H9 (cell line): Measurements from ENCODE around the gene EDDM13. TPM values are rescaled to one million over a fixed set of nuclear protein-coding genes. Genes with fewer than 3 reads are reported as not detected.
"Not testable (repeated sequence)": the region's sequence is repeated elsewhere in the genome, so short reads cannot be mapped to it uniquely, and the experiment has no call there.

Experiments
- DNase-seq: peaks from one replicate; pipeline ENCODE4 v3.0.0-alpha.2; 2017
- H2AFZ ChIP-seq: one replicate; pipeline ENCODE4 v1.6.1; 2013; ENCODE audit warnings: mild to moderate bottlenecking, low read length, control low read depth, moderate library complexity
- H2AK5ac ChIP-seq: 2 replicates; pipeline ENCODE4 v1.6.1; 2013; ENCODE audit warnings: low read length, control low read depth, mixed read lengths; ENCODE audit not compliant: insufficient read length
- H2BK120ac ChIP-seq: one replicate; pipeline ENCODE4 v1.6.1; 2013; ENCODE audit warnings: low read depth, mild to moderate bottlenecking, low read length, control low read depth, inconsistent platforms; ENCODE audit not compliant: poor library complexity, severe bottlenecking
- H2BK12ac ChIP-seq: 2 replicates; pipeline ENCODE4 v1.6.1; 2013; ENCODE audit warnings: low read length, control low read depth, mixed read lengths, low read depth; ENCODE audit not compliant: insufficient read length
- H2BK15ac ChIP-seq: 2 replicates; pipeline ENCODE4 v1.6.1; 2013; ENCODE audit warnings: low read depth, low read length, control low read depth
- H2BK20ac ChIP-seq: one replicate; pipeline ENCODE4 v1.6.1; 2013; ENCODE audit warnings: low read depth, mild to moderate bottlenecking, low read length, control low read depth, inconsistent platforms; ENCODE audit not compliant: poor library complexity, severe bottlenecking
- H2BK5ac ChIP-seq: 2 replicates; pipeline ENCODE4 v1.6.1; 2013; ENCODE audit warnings: low read length, control low read depth, mixed read lengths; ENCODE audit not compliant: insufficient read length
- H3K14ac ChIP-seq: 2 replicates; pipeline ENCODE4 v1.6.1; 2013; ENCODE audit warnings: low read length, control low read depth; ENCODE audit not compliant: insufficient read depth
- H3K18ac ChIP-seq: 2 replicates; pipeline ENCODE4 v1.6.1; 2013; ENCODE audit warnings: low read depth, mild to moderate bottlenecking, mixed read lengths, low read length, control low read depth; ENCODE audit not compliant: insufficient read length
- H3K23ac ChIP-seq: 2 replicates; pipeline ENCODE4 v1.6.1; 2013; ENCODE audit warnings: low read length, control low read depth, mixed read lengths, low read depth; ENCODE audit not compliant: insufficient read length
- H3K23me2 ChIP-seq: 2 replicates; pipeline ENCODE4 v1.6.1; 2013; ENCODE audit warnings: low read depth, mild to moderate bottlenecking, mixed read lengths, low read length, control low read depth; ENCODE audit not compliant: insufficient read length, poor library complexity, severe bottlenecking
- H3K27ac ChIP-seq: 2 replicates; pipeline ENCODE4 v1.5.1; 2013; ENCODE audit warnings: low read length, control low read depth, mixed read lengths, low read depth; ENCODE audit not compliant: insufficient read length
- H3K27me3 ChIP-seq: 2 replicates; pipeline ENCODE4 v1.6.1; 2013; ENCODE audit warnings: low read length, control low read depth, inconsistent platforms; ENCODE audit not compliant: insufficient read depth
- H3K4ac ChIP-seq: 2 replicates; pipeline ENCODE4 v1.6.1; 2013; ENCODE audit warnings: low read depth, mild to moderate bottlenecking, control low read depth, inconsistent platforms, low read length, moderate library complexity
- H3K4me1 ChIP-seq: 2 replicates; pipeline ENCODE4 v1.6.1; 2013; ENCODE audit warnings: low read length, control low read depth, inconsistent platforms; ENCODE audit not compliant: insufficient read depth
- H3K4me2 ChIP-seq: 2 replicates; pipeline ENCODE4 v1.6.1; 2013; ENCODE audit warnings: low read length, control low read depth, mixed read lengths; ENCODE audit not compliant: insufficient read length, insufficient read depth
- H3K56ac ChIP-seq: 2 replicates; pipeline ENCODE4 v1.6.1; 2013; ENCODE audit warnings: low read depth, mild to moderate bottlenecking, mixed read lengths, low read length, control low read depth; ENCODE audit not compliant: insufficient read length
- H3K79me1 ChIP-seq: 2 replicates; pipeline ENCODE4 v1.6.1; 2013; ENCODE audit warnings: low read depth, mild to moderate bottlenecking, moderate library complexity, low read length, control low read depth, inconsistent platforms; ENCODE audit not compliant: insufficient read depth, poor library complexity, severe bottlenecking
- H3K79me2 ChIP-seq: 2 replicates; pipeline ENCODE4 v1.6.1; 2013; ENCODE audit warnings: low read length, control low read depth, inconsistent platforms; ENCODE audit not compliant: insufficient read depth
- H3K9ac ChIP-seq: 2 replicates; pipeline ENCODE4 v1.6.1; 2013; ENCODE audit warnings: low read length, control low read depth, mixed read lengths; ENCODE audit not compliant: insufficient read length; ENCODE audit errors: extremely low read depth
- H3K9me3 ChIP-seq: one replicate; pipeline ENCODE4 v1.6.1; 2013; ENCODE audit warnings: low read depth, low read length, inconsistent platforms; ENCODE audit not compliant: control insufficient read depth
- H3T11ph ChIP-seq: one replicate; pipeline ENCODE4 v1.6.1; 2013; ENCODE audit warnings: mild to moderate bottlenecking, low read length, control low read depth, inconsistent platforms
- H4K20me1 ChIP-seq: one replicate; pipeline ENCODE4 v1.6.1; 2013; ENCODE audit not compliant: control insufficient read depth, insufficient read length, insufficient read depth
- H4K5ac ChIP-seq: 2 replicates; pipeline ENCODE4 v1.6.1; 2013; ENCODE audit warnings: low read depth, mild to moderate bottlenecking, mixed read lengths, low read length, control low read depth; ENCODE audit not compliant: insufficient read length
- H4K8ac ChIP-seq: replicated peaks from 2 replicates; pipeline ENCODE4 v1.6.1; 2013; ENCODE audit warnings: low read length, control low read depth, mixed read lengths, low read depth; ENCODE audit not compliant: insufficient read length
- H4K91ac ChIP-seq: 2 replicates; pipeline ENCODE4 v1.6.1; 2013; ENCODE audit warnings: low read depth, mild to moderate bottlenecking, moderate library complexity, mixed read lengths, low read length, control low read depth; ENCODE audit not compliant: insufficient read length
- H3K27ac Mint-ChIP-seq, 3 experiments: 2 replicates in 2 of 3; 3 replicates in 1 of 3; pipeline ENCODE4 v1.8.0; 2020 to 2021; ENCODE audit warnings: mixed read lengths in 3 of 3, mild to moderate bottlenecking in 1 of 3, moderate library complexity in 1 of 3
- H3K27me3 Mint-ChIP-seq: 2 replicates; pipeline ENCODE4 v1.8.0; 2021; ENCODE audit warnings: low read depth, mild to moderate bottlenecking, moderate library complexity, mixed read lengths
- H3K36me3 Mint-ChIP-seq, 3 experiments: 2 replicates in 2 of 3; 3 replicates in 1 of 3; pipeline ENCODE4 v1.8.0; 2020 to 2021; ENCODE audit warnings: low read depth in 3 of 3, mixed read lengths in 3 of 3; ENCODE audit not compliant: insufficient read depth in 1 of 3
- H3K4me1 Mint-ChIP-seq, 2 experiments: 2 replicates each; pipeline ENCODE4 v1.8.0; 2020; ENCODE audit warnings: mixed read lengths in 2 of 2
- H3K4me3 Mint-ChIP-seq, 2 experiments: 2 replicates in 1 of 2; 3 replicates in 1 of 2; pipeline ENCODE4 v1.8.0; 2020 to 2021; ENCODE audit warnings: mild to moderate bottlenecking in 2 of 2, mixed read lengths in 2 of 2, moderate library complexity in 1 of 2
- H3K9me3 Mint-ChIP-seq, 2 experiments: 2 replicates in 1 of 2; 3 replicates in 1 of 2; pipeline ENCODE4 v1.8.0; 2020; ENCODE audit warnings: mild to moderate bottlenecking in 2 of 2, mixed read lengths in 2 of 2, moderate library complexity in 1 of 2
- CTCF ChIP-seq: fragments of 200-600 bp; sonication (generic); conservative IDR thresholded peaks from 3 replicates; pipeline ENCODE4 v1.8.0; 2021; ENCODE audit warnings: antibody characterized with exemption, mild to moderate bottlenecking
- WGBS: extraction: QIAGEN DNeasy Blood & Tissue Kit; methylation state at CpG from one replicate; pipeline ENCODE4 v1.1.7; 2013; ENCODE audit warnings: missing lambda C conversion rate, low lambda C conversion rate, mixed read lengths; ENCODE audit not compliant: insufficient read length; ENCODE audit errors: extremely low coverage; 5-methylcytosine and 5-hydroxymethylcytosine counted together
- total RNA-seq: library from RNA; stranded (reverse); gene quantifications from 2 replicates; pipeline ENCODE4 v1.2.1, GENCODE V29; 2021

The EDDM13 gene
- total RNA-seq, 1 experiment from 2014 or later, result not detected

GRCh38 chr19:56245764-56246163 is 26.8 kb upstream of the EDDM13 start:
- not testable (repeated sequence) for H3K79me2 ChIP-seq, H4K91ac ChIP-seq, H3K27me3 ChIP-seq, H3K4me1 Mint-ChIP-seq, H3K27ac ChIP-seq, H3K9me3 ChIP-seq, H2BK5ac ChIP-seq, H3K27ac Mint-ChIP-seq, H2BK20ac ChIP-seq, H3K4me3 Mint-ChIP-seq, H4K5ac ChIP-seq, H3K14ac ChIP-seq, H3T11ph ChIP-seq, H2AFZ ChIP-seq, H2AK5ac ChIP-seq, DNase-seq, H2BK15ac ChIP-seq, H4K20me1 ChIP-seq, H2BK12ac ChIP-seq, H3K4me2 ChIP-seq, H3K79me1 ChIP-seq, H2BK120ac ChIP-seq, H3K18ac ChIP-seq, H3K36me3 Mint-ChIP-seq, H3K4ac ChIP-seq, H3K56ac ChIP-seq, H3K9ac ChIP-seq, H3K23me2 ChIP-seq, H3K4me1 ChIP-seq, H4K8ac ChIP-seq, H3K23ac ChIP-seq
- peak; percentile 55 for TF ChIP-seq CTCF
- H3K27me3 Mint-ChIP-seq, result peaks cover 20% of the 10 kb centered on the region
- H3K9me3 Mint-ChIP-seq, result peaks cover 0 to 63% of the 10 kb centered on the region in 2 experiments; a peak in 3 of 5 replicates
- no CpG with 5 or more reads among the region's 4 CpGs for WGBS

GRCh38 chr19:56248736-56249338 is 23.7 kb upstream of the EDDM13 start:
- not testable (repeated sequence) for H4K91ac ChIP-seq, H2AFZ ChIP-seq, H3K27me3 ChIP-seq, H2BK12ac ChIP-seq, H3K4me1 ChIP-seq, H3T11ph ChIP-seq, H3K56ac ChIP-seq, H2AK5ac ChIP-seq, H4K8ac ChIP-seq, H4K5ac ChIP-seq, H3K27ac Mint-ChIP-seq, H2BK15ac ChIP-seq, H3K4me1 Mint-ChIP-seq, H3K27ac ChIP-seq, H3K4me2 ChIP-seq, H3K79me2 ChIP-seq, H3K4ac ChIP-seq, H3K79me1 ChIP-seq, H2BK5ac ChIP-seq, H3K9ac ChIP-seq, H3K18ac ChIP-seq, H2BK120ac ChIP-seq, H3K23me2 ChIP-seq, DNase-seq, H2BK20ac ChIP-seq, H4K20me1 ChIP-seq, H3K14ac ChIP-seq, H3K4me3 Mint-ChIP-seq, H3K36me3 Mint-ChIP-seq, H3K23ac ChIP-seq, H3K9me3 ChIP-seq
- H3K9me3 Mint-ChIP-seq, result peaks cover 13 to 60% of the 10 kb centered on the region in 2 experiments
- WGBS, result no CpG with 5 or more reads among the region's 8 CpGs
- peaks cover 33% of the 10 kb centered on the region for H3K27me3 Mint-ChIP-seq
